ENCODE measurements around the gene ZNF486. TPM values are rescaled to one million over a fixed set of nuclear protein-coding genes. Genes with fewer than 3 reads are reported as not detected.
A peak's percentile ranks its signal among the peaks of the same experiment; 100 is the strongest.

Gene ZNF486
- total and polyA plus RNA-seq, 2 donors (not counting 3 experiments of a cell fraction or from before 2014, with no cell fraction given), result 3.3 to 8.4 TPM

GRCh38 chr19:20237773-20238623 is 71.0 kb downstream of the ZNF486 start:
- intact Hi-C loops (cut with micrococcal nuclease), result loop anchor here (1.0 kb wide), 1 partner anchor 71 kb away; the partner anchor contains the start of gene ZNF486
- TSS peak; percentile 81 for BruUV-seq (replicated peaks)
- Histone ChIP-seq H2AFZ (ENCODE audit: low read depth, low read length) (peak overlapping the region; percentile 81), H3K9me3 (replicated peaks; ENCODE audit: control insufficient read depth, insufficient read depth, low read length) (no peaks in the 10 kb centered on the region), H3K4me3 (replicated peaks in 1 of 3; ENCODE audit: insufficient read depth in 1 of 3, low read depth in 1 of 3, low read length in 3 of 3) (peak overlapping the region; percentile 56 to 76 (median 76)), H3K79me2 (ENCODE audit: control insufficient read depth, insufficient read depth, low read length) (no peaks in the 10 kb centered on the region), H3K27me3 (ENCODE audit: control insufficient read depth in 2 of 2, insufficient read depth in 2 of 2, low read length in 2 of 2) (no peaks in the 10 kb centered on the region), H3K36me3 (ENCODE audit: control insufficient read depth in 2 of 2, extremely low read depth in 1 of 2, insufficient read depth in 2 of 2, low read length in 2 of 2) (no peaks in the 10 kb centered on the region), H3K4me1 (ENCODE audit: control insufficient read depth, extremely low read depth, insufficient read depth, low read length) (no peaks in the 10 kb centered on the region), H4K20me1 (replicated peaks; ENCODE audit: control insufficient read depth, extremely low read depth, insufficient read depth, low read length) (no peaks in the 10 kb centered on the region), H3K27ac (ENCODE audit: insufficient read depth, low read depth, low read length) (peak overlapping the region; percentile 56), H3K9me1 (replicated peaks; ENCODE audit: control insufficient read depth, extremely low read depth, insufficient read depth, low read length) (no peaks in the 10 kb centered on the region), H3K9ac (replicated peaks; ENCODE audit: extremely low read depth, insufficient read depth, low read length) (peak overlapping the region; percentile 66), H3K4me2 (ENCODE audit: insufficient read depth, low read length) (peak overlapping the region; percentile 18)
- ChIA-PET POLR2A (interaction anchor here (0.7 to 1.1 kb wide), 4 partner anchors 71 to 904 kb away, joined by 3 to 5 read pairs (median 4); partner anchors contain the start of genes ZNF253, ZNF431 and ZNF486), CTCF (interaction anchor here (0.9 to 1.9 kb wide), 6 partner anchors 70 to 416 kb away, joined by 3 to 9 read pairs (median 4); partner anchors contain the start of genes ZNF486, ZNF506 and ZNF682)
- peak; percentile 96 for FAIRE-seq
- DNase-seq (ENCODE audit: low read depth, low spot score), result peak; percentile 88
- dilution Hi-C loops (cut with MboI; ENCODE audit: extremely low pct_ligation_motif_present, low sequenced_read_pairs), result no loop called here
- TF ChIP-seq MYC (IDR thresholded peaks at IDR 0.05; ENCODE audit: low read depth, low read length) (no peak), GATA2 (IDR thresholded peaks at IDR 0.05; ENCODE audit: insufficient read depth, insufficient read length, low read depth, low read length) (no peak), MAX (IDR thresholded peaks at IDR 0.05; ENCODE audit: insufficient read depth, insufficient read length) (no peak), EZH2 (IDR thresholded peaks at IDR 0.05; ENCODE audit: borderline replicate concordance, low read depth, low read length, severe bottlenecking) (no peak), POLR2AphosphoS5 (IDR thresholded peaks at IDR 0.05; ENCODE audit: insufficient read depth, low read depth, low read length) (no peak), FOS (IDR thresholded peaks at IDR 0.05; ENCODE audit: borderline replicate concordance, insufficient read depth, low read length) (no peak), POLR2A (IDR thresholded peaks at IDR 0.05; ENCODE audit: low read depth, low read length) (no peak), JUN (IDR thresholded peaks at IDR 0.05; ENCODE audit: borderline replicate concordance, insufficient read depth, insufficient read length, low read depth) (no peak)
- TF ChIP-seq, protein P1, sequence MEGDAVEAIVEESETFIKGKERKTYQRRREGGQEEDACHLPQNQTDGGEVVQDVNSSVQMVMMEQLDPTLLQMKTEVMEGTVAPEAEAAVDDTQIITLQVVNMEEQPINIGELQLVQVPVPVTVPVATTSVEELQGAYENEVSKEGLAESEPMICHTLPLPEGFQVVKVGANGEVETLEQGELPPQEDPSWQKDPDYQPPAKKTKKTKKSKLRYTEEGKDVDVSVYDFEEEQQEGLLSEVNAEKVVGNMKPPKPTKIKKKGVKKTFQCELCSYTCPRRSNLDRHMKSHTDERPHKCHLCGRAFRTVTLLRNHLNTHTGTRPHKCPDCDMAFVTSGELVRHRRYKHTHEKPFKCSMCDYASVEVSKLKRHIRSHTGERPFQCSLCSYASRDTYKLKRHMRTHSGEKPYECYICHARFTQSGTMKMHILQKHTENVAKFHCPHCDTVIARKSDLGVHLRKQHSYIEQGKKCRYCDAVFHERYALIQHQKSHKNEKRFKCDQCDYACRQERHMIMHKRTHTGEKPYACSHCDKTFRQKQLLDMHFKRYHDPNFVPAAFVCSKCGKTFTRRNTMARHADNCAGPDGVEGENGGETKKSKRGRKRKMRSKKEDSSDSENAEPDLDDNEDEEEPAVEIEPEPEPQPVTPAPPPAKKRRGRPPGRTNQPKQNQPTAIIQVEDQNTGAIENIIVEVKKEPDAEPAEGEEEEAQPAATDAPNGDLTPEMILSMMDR (IDR thresholded peaks at IDR 0.05; ENCODE audit: extremely low read depth in 1 of 2, insufficient read depth in 1 of 2, low read depth in 1 of 2, low read length in 2 of 2), result no peak
